Pulmonary artery endothelial cell (primary cell): ENCODE results near the gene TMED9. TPM values are rescaled to one million over a fixed set of nuclear protein-coding genes. Genes with fewer than 3 reads are reported as not detected.
"Not testable (repeated sequence)": the region's sequence is repeated elsewhere in the genome, so short reads cannot be mapped to it uniquely, and the experiment has no call there.

Experiments
- DNase-seq: peaks from one replicate; pipeline ENCODE4 v3.0.0-alpha.2; 2011; ENCODE audit warnings: low read depth, low spot score
- total RNA-seq: library from RNA; depleted of rRNA; stranded (reverse); fragments of >200 nt; gene quantifications from 2 replicates; pipeline ENCODE4 v1.2.3, GENCODE V29; 2014

The TMED9 gene
- total RNA-seq, 1 donor from 2014 or later, result 231 TPM

GRCh38 chr5:177606071-177607051 is 14.4 kb downstream of the TMED9 start:
- no peak for DNase-seq

GRCh38 chr5:177607115-177607451 is 15.1 kb downstream of the TMED9 start:
- DNase-seq, result no peak

DNA sequence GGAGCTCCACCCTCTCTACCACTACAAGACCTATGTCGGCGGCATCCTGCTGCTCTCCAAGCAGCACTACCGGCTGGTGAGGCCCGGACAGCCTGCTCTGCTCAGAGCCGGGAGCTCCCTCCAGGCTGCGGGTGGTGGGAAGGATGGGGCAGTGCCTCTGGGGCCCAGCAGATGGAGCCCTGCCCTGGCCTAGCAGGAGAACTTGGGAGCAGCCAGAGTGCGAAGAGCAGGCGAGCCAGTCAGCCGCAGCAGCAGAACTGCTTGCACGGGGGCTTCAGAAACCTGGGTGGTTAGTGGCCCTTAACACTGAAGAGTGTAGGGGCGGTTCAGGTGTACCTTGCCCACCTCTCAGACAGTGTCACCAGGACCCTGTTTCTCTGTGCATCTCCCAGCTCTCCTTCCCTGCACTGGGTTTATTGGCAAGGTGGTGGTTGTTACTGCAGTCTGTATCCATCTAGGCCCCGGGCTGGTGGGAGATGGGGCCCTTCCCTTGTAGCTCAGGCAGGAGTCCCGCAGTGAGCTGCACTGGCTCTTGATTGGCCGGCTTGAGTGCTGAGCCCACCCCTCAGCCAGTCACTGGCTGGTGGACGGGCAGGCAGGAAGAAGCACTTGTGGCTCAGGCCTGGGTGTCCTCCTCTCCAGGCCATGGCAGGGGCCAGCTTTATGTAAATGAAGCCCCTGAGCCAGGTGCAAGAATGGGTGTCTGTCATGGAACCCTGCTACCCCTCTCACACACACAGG is 15.6 kb downstream of the TMED9 start:
- no peak for DNase-seq

DNA sequence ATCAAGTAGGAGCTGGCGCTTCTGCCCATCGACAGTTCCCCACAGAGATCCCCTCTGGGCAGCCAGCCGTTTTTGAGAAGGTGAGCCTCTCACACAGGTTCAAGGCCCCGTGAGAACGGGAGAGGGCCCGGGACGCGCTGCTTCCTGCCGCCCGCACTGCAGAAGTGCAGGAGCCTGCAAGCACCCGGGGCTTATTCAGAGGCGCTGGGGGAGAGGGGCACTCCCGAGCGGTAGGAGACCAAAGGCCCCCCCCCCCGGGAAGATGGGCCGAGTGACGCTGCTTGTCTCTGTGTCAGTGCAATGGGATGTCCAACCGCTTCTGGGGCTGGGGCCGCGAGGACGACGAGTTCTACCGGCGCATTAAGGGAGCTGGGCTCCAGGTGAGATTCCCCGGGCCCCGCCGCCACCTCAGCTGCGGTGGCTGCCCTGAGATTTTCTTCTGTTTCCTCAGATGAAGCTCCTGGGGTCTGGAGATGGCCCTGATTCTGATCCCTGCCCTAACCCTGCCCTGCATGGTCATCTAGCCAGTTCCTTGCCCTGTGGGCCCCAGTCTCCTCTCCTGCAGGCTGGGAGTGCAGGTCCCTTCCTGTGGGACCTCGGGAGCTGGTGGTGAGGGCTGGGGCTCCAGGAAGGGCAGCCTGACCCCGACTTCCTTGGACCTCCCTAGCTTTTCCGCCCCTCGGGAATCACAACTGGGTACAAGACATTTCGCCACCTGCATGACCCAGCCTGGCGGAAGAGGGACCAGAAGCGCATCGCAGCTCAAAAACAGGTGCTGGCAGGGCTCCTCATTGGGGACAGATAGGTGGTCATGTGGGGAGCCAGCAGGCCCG is 16.5 kb downstream of the TMED9 start:
- DNase-seq, result no peak

DNA sequence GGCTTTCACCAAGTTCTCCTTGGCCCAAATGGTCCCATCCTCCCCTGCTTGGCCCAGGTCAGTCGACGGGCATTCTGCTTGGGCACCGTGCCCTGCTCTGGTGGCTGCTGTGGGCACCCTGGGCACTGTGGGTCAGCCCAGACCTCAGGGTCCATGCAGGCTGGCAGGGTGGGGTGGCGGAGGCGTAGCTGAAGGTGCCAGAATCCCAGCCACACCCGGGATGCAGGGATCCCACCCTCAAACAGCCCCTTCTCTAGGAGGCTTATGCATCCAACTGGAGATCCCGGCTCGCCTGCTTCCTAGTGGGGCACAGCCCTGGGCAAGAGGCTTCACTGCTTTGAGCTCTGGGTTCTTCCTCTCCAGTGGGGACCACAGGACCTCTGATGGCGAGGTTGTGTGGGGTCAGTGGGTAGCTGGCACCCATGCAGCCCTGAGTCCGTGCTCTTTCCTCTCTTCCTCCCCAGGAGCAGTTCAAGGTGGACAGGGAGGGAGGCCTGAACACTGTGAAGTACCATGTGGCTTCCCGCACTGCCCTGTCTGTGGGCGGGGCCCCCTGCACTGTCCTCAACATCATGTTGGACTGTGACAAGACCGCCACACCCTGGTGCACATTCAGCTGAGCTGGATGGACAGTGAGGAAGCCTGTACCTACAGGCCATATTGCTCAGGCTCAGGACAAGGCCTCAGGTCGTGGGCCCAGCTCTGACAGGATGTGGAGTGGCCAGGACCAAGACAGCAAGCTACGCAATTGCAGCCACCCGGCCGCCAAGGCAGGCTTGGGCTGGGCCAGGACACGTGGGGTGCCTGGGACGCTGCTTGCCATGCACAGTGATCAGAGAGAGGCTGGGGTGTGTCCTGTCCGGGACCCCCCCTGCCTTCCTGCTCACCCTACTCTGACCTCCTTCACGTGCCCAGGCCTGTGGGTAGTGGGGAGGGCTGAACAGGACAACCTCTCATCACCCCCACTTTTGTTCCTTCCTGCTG is 17.4 kb downstream of the TMED9 start:
- no peak for DNase-seq

- DNase-seq, result no peak
Measured at GRCh38 chr5:177610131-177610769, 18.2 kb downstream of the TMED9 start.

GRCh38 chr5:177610770-177611445 is 18.9 kb downstream of the TMED9 start:
- DNase-seq, result no peak

GRCh38 chr5:177611446-177612214 is 19.6 kb downstream of the TMED9 start:
- DNase-seq, result no peak

- DNase-seq, result no peak
Measured at GRCh38 chr5:177612215-177612673, 20.2 kb downstream of the TMED9 start.

- DNase-seq, result no peak
Measured at GRCh38 chr5:177620560-177620959, 28.6 kb downstream of the TMED9 start.

GRCh38 chr5:177624172-177624571 is 32.2 kb downstream of the TMED9 start:
- not testable (repeated sequence) for DNase-seq

GRCh38 chr5:177630186-177630585 is 38.2 kb downstream of the TMED9 start:
- DNase-seq, result not testable (repeated sequence)

- not testable (repeated sequence) for DNase-seq
Measured at GRCh38 chr5:177634912-177635311, 42.9 kb downstream of the TMED9 start.

DNA sequence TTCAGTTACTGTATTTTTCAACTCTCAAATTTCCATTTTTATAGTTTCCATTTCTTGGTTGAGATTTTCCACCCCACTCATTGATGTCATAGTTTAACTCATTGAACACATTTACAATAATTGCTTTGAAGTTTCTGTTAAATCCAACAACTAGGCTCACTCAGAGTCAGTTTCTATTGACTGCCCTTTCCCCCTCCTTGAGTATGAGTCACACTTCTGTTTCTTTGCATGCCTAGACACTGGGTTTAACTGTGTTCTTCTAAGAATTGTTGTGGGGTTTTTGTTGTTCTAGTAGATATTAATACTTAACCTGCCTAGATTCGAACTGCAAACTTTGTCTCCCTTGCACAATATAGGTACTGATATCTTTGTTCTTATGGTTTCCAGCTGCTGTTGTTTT is 53.5 kb downstream of the TMED9 start:
- not testable (repeated sequence) for DNase-seq
